Stimulated activated CD8-positive, alpha-beta memory T cell treated with anti-CD3 and anti-CD28 coated beads, Interleukin-15, amount 100 ng/mL, for 4 hours (primary cell): ENCODE results near the gene ARSA.
"Not testable (repeated sequence)": the region's sequence is repeated elsewhere in the genome, so short reads cannot be mapped to it uniquely, and the experiment has no call there.

Source experiments
- DNase-seq, 2 donors: peaks; one replicate each; pipeline ENCODE4 v3.0.0-alpha.2; 2020; ENCODE audit warnings: low read depth in 2 of 2

ARSA gene

GRCh38 chr22:50627642-50628542 is at the start of gene ARSA:
TSS of gene ARSA (minus strand) at chr22:50628152. CDS start at chr22:50627779, 373 bp downstream.
- DNase-seq: peak; percentile 58 to 61

DNA sequence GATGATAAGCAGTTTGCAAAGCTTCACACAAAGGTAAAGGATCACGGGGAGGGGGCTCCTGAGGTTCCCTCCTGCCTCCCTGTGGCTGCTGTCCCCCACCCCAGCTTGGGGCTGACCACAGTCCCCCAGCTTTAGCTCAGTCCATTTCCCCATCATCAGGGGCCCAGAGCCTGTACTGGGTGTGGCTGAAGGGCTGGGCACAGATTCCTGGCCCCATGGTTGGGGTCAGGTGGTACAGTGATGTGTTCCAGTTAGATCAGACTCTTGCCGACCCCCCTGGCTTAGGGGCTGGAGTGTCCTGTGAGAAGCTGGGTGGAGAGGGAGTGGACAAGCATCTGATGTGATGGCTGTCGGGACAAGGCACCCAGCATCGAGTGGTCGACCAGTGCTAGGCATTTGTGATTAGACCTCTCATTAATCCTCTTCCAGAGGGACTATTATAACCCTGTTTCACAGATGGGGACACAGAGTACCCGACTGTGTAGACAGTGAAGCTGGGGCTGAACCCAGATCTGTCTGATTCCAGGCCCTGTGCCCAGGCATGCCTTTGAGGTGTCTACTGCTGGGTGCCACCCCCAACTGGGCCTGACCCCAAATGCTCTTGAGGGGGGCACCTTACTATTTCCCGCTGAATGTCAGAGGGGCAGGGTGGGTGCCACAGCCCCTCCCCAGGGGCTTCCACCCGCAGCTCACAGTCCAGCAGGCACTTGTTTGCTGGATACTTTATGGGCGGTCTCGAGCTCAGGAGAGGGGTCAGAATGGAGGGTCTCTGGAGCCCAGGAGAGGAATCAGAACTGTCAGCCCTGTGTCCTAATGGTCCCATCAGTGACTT is 48.9 kb upstream of the ARSA start:
- no peak for DNase-seq

DNA sequence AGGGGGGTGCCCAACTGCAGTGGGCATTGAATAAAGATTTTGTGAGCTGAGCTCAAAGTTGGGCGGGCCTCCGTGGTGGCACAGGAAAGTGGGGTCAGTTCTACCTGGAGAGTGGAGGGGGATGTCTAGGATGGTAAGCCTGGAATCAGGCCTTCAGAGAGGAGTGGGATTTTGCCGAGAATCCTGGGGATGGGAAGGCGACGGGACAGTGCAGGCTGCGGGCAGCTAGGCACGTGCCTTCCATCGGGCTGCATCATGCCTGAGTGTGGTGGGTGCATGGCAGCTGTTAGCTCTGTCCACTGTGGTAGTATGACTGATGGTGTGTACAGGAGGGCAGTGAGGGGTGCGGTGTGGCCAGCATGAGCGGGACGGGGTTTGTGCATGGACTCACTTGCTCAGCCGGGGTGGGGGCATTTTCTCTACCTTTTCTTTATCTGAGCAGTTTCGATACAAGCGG is 48.3 kb upstream of the ARSA start:
- no peak for DNase-seq

DNA sequence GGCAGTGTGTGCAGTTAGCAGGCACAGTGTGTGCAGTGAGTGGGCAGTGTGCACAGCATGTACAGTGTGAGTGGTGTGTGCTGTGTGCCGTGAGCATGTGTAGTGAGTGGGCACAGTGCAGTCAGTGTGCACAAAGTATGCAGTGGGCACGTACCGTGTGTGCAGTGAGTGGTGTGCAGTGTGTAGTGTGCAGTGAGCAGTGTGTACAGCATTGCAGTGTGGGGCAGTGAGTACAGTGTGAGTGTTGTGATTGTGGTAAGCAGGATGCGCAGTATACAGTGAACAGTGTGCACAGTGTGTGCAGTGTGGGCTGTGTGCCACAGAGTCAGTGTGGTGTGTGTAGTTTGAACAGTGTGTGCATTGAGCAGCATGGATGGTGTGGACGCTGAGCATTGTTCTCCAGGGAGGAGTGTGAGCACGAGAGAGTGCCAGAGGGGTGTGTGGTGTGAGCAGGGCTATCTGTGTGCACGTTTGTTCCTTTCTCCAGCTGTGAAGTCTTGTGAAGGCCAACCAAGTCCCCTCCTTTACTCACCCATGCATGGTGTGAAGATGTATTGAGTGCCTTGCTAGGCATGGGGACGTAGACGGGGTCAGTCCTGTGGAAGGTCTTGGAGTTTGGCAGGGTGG is 47.7 kb upstream of the ARSA start:
- no peak for DNase-seq

- no peak for DNase-seq
Measured at GRCh38 chr22:50674606-50675552, 46.9 kb upstream of the ARSA start.

- peak in 1 of 2 donors; percentile 11 for DNase-seq
Measured at GRCh38 chr22:50674130-50674500, 46.2 kb upstream of the ARSA start.

GRCh38 chr22:50673231-50674129 is 45.5 kb upstream of the ARSA start:
- DNase-seq: no peak

- DNase-seq: no peak
Measured at GRCh38 chr22:50672471-50673230, 44.7 kb upstream of the ARSA start, which contains the start of gene SHANK3. TSS of gene SHANK3 (plus strand) at chr22:50672823.

GRCh38 chr22:50672041-50672440 is 44.1 kb upstream of the ARSA start:
- DNase-seq: no peak

GRCh38 chr22:50671641-50672040 is 43.7 kb upstream of the ARSA start:
- no peak for DNase-seq

DNA sequence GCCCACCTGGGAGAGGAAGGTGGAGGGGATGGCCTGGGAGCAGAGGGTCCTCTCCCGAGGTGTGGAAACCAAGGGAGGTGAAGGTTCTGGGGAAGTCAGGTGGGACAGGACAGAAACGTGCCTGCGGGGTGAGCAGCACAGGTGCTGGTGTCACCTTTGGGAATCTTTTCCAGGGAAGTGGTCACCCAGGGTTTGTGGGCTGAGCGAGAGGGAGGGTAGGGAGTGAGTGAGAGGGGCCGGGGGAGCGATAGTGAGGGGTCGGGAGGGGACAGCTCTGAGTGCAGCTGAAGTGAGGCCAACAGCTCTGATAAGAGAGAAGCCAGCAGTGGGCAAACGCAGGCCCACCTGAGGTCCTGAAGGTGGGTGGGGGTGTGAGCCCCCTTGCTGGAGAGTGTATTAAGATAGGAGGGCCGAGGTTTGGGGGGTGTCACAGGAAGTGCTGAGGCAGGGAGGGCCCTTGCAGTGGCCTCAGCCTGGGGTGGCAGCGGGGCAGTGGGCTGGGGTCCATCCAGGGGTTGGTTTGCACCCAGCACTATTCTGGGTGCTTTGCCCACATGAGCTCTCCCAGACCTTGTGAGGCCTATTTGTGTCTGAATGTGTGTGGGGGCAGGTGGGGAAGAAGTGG is 43.1 kb upstream of the ARSA start:
- no peak for DNase-seq

DNA sequence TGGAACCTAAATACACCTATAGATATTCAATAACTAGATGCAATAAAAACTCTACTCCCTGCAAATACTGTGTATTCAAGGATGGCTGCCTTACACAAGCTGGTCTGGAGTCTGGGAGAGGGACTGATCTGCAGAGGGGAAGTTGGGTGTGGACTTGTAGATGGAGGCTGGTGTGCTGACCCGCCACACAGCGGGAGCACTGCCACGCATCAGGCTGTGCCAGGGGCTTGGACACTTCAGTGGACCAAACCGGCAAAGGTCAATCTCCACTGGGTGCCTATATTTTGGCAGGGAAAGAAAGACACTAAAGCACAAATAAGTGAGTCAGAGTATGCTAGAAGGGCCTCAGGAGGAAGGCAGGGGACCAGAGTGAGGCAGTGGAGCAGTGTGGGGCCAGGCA is 42.6 kb upstream of the ARSA start:
- DNase-seq: no peak

GRCh38 chr22:50665738-50666137 is 37.8 kb upstream of the ARSA start:
- no peak for DNase-seq

DNA sequence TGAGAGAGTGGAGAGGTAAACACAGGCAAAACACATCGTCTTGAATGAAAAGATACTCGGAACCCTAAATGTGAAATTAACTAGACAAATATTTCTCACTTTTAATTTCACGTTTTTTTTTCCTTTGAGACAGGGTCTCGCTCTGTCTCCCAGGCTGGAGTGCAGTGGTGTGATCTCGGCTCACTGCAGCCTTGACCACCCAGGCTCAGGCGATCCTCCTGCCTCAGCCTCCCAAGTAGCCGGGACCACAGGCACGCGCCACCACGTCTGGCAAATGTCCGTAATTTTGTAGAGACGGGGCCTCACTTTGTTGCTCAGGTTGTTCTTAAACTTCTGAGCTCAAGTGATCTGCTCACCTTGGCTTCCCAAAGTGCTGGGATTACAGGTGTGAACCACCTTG is 37.3 kb upstream of the ARSA start:
- DNase-seq: no peak

GRCh38 chr22:50660306-50660705 is 32.4 kb upstream of the ARSA start:
- DNase-seq: no peak

- DNase-seq: not testable (repeated sequence)
Measured at GRCh38 chr22:50659711-50660110, 31.8 kb upstream of the ARSA start.

DNA sequence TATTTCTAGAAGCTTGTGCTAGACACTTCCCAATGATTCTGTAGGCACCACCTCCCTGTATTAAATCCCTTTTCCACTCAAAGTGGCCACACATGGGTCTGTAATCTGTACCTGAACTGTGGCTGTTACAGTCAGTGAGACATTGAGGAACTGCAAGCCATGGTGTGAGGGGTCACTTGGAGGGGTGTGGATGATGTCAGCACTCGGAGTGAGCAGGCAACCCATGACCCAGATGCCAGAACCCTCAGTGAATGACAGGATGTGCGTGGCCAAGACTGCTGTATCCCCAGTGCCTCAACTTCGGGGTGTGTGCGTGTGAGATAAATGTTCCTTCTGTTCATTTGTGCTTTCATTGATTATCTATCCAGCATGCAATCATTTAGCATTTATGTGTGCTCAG is 30.0 kb upstream of the ARSA start:
- no peak for DNase-seq

- DNase-seq: no peak
Measured at GRCh38 chr22:50656122-50657070, 28.4 kb upstream of the ARSA start.
